MM.1S (cell line): ENCODE data around the gene LMF1.

Experiments
- DNase-seq: peaks from one replicate; pipeline ENCODE4 v3.0.0-alpha.2; 2015
- H2AFZ ChIP-seq: fragments of 300-600 bp; sonication (generic); 2 replicates; pipeline ENCODE4 v1.6.0; 2016; ENCODE audit warnings: antibody characterized with exemption, low read length
- H3F3A ChIP-seq: fragments of 300-600 bp; sonication (generic); 2 replicates; pipeline ENCODE4 v1.6.1; 2016; ENCODE audit warnings: mild to moderate bottlenecking, antibody characterized with exemption, low read length, moderate library complexity, mixed read lengths; ENCODE audit not compliant: insufficient read depth
- H3K27ac ChIP-seq: fragments of 300-600 bp; sonication (generic); 2 replicates; pipeline ENCODE4 v1.5.1; 2016; ENCODE audit warnings: mild to moderate bottlenecking, low read length
- H3K27me3 ChIP-seq: fragments of 300-600 bp; sonication (generic); replicated peaks from 2 replicates; pipeline ENCODE4 v1.6.0; 2016; ENCODE audit warnings: low read length; ENCODE audit not compliant: insufficient read depth
- H3K36me3 ChIP-seq: fragments of 300-600 bp; sonication (generic); replicated peaks from 2 replicates; pipeline ENCODE4 v1.6.1; 2016; ENCODE audit warnings: mild to moderate bottlenecking, low read length, mixed read lengths; ENCODE audit not compliant: insufficient read depth
- H3K4me1 ChIP-seq: fragments of 300-600 bp; sonication (generic); 2 replicates; pipeline ENCODE4 v1.6.1; 2016; ENCODE audit warnings: low read length, mixed read lengths
- H3K4me2 ChIP-seq: fragments of 300-600 bp; sonication (generic); 2 replicates; pipeline ENCODE4 v1.6.0; 2016; ENCODE audit warnings: low read depth, low read length
- H3K4me3 ChIP-seq: fragments of 300-600 bp; sonication (generic); 2 replicates; pipeline ENCODE4 v1.5.1; 2016; ENCODE audit warnings: low read length, mixed read lengths
- H3K79me2 ChIP-seq: fragments of 300-600 bp; sonication (generic); 2 replicates; pipeline ENCODE4 v1.6.1; 2016; ENCODE audit warnings: mixed run types, low read length, mixed read lengths
- H3K9ac ChIP-seq: fragments of 300-600 bp; sonication (generic); 2 replicates; pipeline ENCODE4 v1.6.1; 2016; ENCODE audit warnings: low read length, mixed read lengths
- H3K9me2 ChIP-seq: fragments of 300-600 bp; sonication (generic); replicated peaks from 2 replicates; pipeline ENCODE4 v1.6.1; 2016; ENCODE audit warnings: mild to moderate bottlenecking, low read length, mixed read lengths; ENCODE audit not compliant: insufficient read depth
- H3K9me3 ChIP-seq: fragments of 300-600 bp; sonication (generic); replicated peaks from 2 replicates; pipeline ENCODE4 v1.6.1; 2016; ENCODE audit warnings: mild to moderate bottlenecking, low read length, mixed read lengths; ENCODE audit not compliant: insufficient read depth
- H4K20me1 ChIP-seq: fragments of 300-600 bp; sonication (generic); 2 replicates; pipeline ENCODE4 v1.6.1; 2016; ENCODE audit warnings: mild to moderate bottlenecking, low read length, moderate library complexity, mixed read lengths; ENCODE audit not compliant: insufficient read depth
- EZH2 ChIP-seq: fragments of 300-600 bp; sonication (generic); optimal IDR thresholded peaks from 2 replicates; pipeline ENCODE3; 2017; ENCODE audit warnings: low read depth, mild to moderate bottlenecking, antibody characterized with exemption, low read length, mixed read lengths
- EZH2phosphoT487 ChIP-seq: fragments of 300-600 bp; sonication (generic); IDR thresholded peaks from 2 replicates; pipeline ENCODE4 v1.6.1; 2018; ENCODE audit warnings: antibody characterized with exemption, low read length
- TF ChIP-seq, protein P1 (sequence below): fragments of 300-600 bp; sonication (generic); IDR thresholded peaks from 2 replicates; pipeline ENCODE4 v1.5.1; 2016; ENCODE audit warnings: antibody characterized with exemption, low read length, mixed read lengths

LMF1 gene

GRCh38 chr16:836221-836620 is 134.6 kb downstream of the LMF1 start:
- H2AFZ ChIP-seq: no peak overlapping the region
- TF ChIP-seq, protein P1, sequence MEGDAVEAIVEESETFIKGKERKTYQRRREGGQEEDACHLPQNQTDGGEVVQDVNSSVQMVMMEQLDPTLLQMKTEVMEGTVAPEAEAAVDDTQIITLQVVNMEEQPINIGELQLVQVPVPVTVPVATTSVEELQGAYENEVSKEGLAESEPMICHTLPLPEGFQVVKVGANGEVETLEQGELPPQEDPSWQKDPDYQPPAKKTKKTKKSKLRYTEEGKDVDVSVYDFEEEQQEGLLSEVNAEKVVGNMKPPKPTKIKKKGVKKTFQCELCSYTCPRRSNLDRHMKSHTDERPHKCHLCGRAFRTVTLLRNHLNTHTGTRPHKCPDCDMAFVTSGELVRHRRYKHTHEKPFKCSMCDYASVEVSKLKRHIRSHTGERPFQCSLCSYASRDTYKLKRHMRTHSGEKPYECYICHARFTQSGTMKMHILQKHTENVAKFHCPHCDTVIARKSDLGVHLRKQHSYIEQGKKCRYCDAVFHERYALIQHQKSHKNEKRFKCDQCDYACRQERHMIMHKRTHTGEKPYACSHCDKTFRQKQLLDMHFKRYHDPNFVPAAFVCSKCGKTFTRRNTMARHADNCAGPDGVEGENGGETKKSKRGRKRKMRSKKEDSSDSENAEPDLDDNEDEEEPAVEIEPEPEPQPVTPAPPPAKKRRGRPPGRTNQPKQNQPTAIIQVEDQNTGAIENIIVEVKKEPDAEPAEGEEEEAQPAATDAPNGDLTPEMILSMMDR: no peak
- no peak for TF ChIP-seq EZH2
- TF ChIP-seq EZH2phosphoT487: no peak
- no peaks in the 10 kb centered on the region for H3K36me3 ChIP-seq
- H3K9me3 ChIP-seq: 0 out of 2 replicates have a peak, but pooled peaks cover 3% of the 10 kb centered on the region
- H3F3A ChIP-seq: no peaks in the 10 kb centered on the region
- no peaks in the 10 kb centered on the region for H3K79me2 ChIP-seq
- no peaks in the 10 kb centered on the region for H4K20me1 ChIP-seq
- H3K4me1 ChIP-seq: no peaks in the 10 kb centered on the region
- peaks cover 79% of the 10 kb centered on the region for H3K27me3 ChIP-seq
- no peak overlapping the region for H3K4me2 ChIP-seq
- H3K27ac ChIP-seq: no peak overlapping the region
- no peak for DNase-seq
- H3K9ac ChIP-seq: no peak overlapping the region
- no peaks in the 10 kb centered on the region for H3K9me2 ChIP-seq
- H3K4me3 ChIP-seq: no peak overlapping the region

DNA sequence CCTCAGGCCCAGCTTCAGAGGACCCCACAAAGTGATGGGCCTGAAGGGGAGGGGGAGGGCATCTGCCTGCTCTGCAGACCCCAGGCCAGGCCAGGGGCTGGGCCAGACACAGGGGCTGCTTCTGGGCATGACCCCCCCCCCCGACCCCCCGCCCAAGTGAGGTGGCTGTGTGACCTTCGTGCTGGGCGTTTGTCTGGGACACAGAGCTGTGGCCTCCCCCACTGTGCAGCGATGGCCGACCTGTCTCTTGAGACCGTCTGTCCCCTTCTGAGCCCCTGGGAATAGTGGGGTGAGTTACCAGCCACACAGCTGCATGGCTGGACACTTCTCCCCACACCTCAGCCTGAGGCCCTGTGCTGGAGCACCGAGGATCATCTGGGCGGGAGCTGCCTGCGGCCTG is 135.4 kb downstream of the LMF1 start:
- H2AFZ ChIP-seq: no peak overlapping the region
- H3K27ac ChIP-seq: no peak overlapping the region
- no peaks in the 10 kb centered on the region for H3F3A ChIP-seq
- no peaks in the 10 kb centered on the region for H3K4me1 ChIP-seq
- 0 out of 2 replicates have a peak, but pooled peaks cover 3% of the 10 kb centered on the region for H3K9me3 ChIP-seq
- no peaks in the 10 kb centered on the region for H3K36me3 ChIP-seq
- H4K20me1 ChIP-seq: no peaks in the 10 kb centered on the region
- no peak overlapping the region for H3K4me3 ChIP-seq
- no peak overlapping the region for H3K9ac ChIP-seq
- H3K9me2 ChIP-seq: no peaks in the 10 kb centered on the region
- DNase-seq: no peak
- no peak overlapping the region for H3K4me2 ChIP-seq
- no peaks in the 10 kb centered on the region for H3K79me2 ChIP-seq
- H3K27me3 ChIP-seq: peaks cover 79% of the 10 kb centered on the region
- TF ChIP-seq, protein P1: no peak
- TF ChIP-seq EZH2phosphoT487: no peak
- no peak for TF ChIP-seq EZH2

GRCh38 chr16:833411-833810 is 137.4 kb downstream of the LMF1 start:
- H3F3A ChIP-seq: no peaks in the 10 kb centered on the region
- H3K9me2 ChIP-seq: no peaks in the 10 kb centered on the region
- H3K9me3 ChIP-seq: 0 out of 2 replicates have a peak, but pooled peaks cover 3% of the 10 kb centered on the region
- no peak overlapping the region for H2AFZ ChIP-seq
- H3K79me2 ChIP-seq: no peaks in the 10 kb centered on the region
- H3K27ac ChIP-seq: no peak overlapping the region
- H3K4me2 ChIP-seq: no peak overlapping the region
- no peak overlapping the region for H3K9ac ChIP-seq
- DNase-seq: no peak
- peaks cover 85% of the 10 kb centered on the region for H3K27me3 ChIP-seq
- H4K20me1 ChIP-seq: no peaks in the 10 kb centered on the region
- TF ChIP-seq EZH2phosphoT487: no peak
- TF ChIP-seq, protein P1: no peak
- TF ChIP-seq EZH2: no peak
- no peak overlapping the region for H3K4me3 ChIP-seq
- H3K36me3 ChIP-seq: no peaks in the 10 kb centered on the region
- H3K4me1 ChIP-seq: no peaks in the 10 kb centered on the region
